ENCODE results near the gene PTPN23. TPM values are rescaled to one million over a fixed set of nuclear protein-coding genes. Genes with fewer than 3 reads are reported as not detected.

PTPN23 gene
- total and polyA plus RNA-seq, 2 experiments from 2014 or later, result 14.3 to 48.8 TPM

DNA sequence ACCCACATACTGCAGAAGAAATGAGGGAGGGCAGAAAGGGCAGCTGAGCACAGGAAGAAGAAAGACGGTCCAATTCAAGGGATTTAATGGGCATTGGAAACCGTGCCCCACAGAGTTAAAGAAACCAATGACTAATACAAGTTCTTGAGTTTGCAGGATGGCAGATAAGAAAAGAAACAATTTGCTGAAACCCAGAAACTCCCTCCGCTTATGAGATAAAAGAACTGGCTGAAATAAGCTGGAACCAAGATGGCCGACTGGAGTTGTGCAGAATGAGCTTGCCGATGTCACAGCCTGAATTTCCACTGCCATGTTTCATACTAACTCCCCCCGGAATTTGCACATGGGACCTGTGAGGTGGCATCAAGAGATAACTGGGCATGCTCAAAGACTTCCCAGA is 47.8 kb downstream of the PTPN23 start (continued):
- no peak for TF ChIP-seq CREB1 (CRISPR knock-in tag; IDR thresholded peaks at IDR 0.05; ENCODE audit: low read depth)
- TF ChIP-seq JUNB (IDR thresholded peaks at IDR 0.05; ENCODE audit: unreplicated experiment), result no peak
- TF ChIP-seq POLR2AphosphoS5 (IDR thresholded peaks at IDR 0.05; ENCODE audit: low read depth), result no peak
- TF ChIP-seq STAT1 (IDR thresholded peaks at IDR 0.05; ENCODE audit: unreplicated experiment), result no peak
- TF ChIP-seq, protein P1, sequence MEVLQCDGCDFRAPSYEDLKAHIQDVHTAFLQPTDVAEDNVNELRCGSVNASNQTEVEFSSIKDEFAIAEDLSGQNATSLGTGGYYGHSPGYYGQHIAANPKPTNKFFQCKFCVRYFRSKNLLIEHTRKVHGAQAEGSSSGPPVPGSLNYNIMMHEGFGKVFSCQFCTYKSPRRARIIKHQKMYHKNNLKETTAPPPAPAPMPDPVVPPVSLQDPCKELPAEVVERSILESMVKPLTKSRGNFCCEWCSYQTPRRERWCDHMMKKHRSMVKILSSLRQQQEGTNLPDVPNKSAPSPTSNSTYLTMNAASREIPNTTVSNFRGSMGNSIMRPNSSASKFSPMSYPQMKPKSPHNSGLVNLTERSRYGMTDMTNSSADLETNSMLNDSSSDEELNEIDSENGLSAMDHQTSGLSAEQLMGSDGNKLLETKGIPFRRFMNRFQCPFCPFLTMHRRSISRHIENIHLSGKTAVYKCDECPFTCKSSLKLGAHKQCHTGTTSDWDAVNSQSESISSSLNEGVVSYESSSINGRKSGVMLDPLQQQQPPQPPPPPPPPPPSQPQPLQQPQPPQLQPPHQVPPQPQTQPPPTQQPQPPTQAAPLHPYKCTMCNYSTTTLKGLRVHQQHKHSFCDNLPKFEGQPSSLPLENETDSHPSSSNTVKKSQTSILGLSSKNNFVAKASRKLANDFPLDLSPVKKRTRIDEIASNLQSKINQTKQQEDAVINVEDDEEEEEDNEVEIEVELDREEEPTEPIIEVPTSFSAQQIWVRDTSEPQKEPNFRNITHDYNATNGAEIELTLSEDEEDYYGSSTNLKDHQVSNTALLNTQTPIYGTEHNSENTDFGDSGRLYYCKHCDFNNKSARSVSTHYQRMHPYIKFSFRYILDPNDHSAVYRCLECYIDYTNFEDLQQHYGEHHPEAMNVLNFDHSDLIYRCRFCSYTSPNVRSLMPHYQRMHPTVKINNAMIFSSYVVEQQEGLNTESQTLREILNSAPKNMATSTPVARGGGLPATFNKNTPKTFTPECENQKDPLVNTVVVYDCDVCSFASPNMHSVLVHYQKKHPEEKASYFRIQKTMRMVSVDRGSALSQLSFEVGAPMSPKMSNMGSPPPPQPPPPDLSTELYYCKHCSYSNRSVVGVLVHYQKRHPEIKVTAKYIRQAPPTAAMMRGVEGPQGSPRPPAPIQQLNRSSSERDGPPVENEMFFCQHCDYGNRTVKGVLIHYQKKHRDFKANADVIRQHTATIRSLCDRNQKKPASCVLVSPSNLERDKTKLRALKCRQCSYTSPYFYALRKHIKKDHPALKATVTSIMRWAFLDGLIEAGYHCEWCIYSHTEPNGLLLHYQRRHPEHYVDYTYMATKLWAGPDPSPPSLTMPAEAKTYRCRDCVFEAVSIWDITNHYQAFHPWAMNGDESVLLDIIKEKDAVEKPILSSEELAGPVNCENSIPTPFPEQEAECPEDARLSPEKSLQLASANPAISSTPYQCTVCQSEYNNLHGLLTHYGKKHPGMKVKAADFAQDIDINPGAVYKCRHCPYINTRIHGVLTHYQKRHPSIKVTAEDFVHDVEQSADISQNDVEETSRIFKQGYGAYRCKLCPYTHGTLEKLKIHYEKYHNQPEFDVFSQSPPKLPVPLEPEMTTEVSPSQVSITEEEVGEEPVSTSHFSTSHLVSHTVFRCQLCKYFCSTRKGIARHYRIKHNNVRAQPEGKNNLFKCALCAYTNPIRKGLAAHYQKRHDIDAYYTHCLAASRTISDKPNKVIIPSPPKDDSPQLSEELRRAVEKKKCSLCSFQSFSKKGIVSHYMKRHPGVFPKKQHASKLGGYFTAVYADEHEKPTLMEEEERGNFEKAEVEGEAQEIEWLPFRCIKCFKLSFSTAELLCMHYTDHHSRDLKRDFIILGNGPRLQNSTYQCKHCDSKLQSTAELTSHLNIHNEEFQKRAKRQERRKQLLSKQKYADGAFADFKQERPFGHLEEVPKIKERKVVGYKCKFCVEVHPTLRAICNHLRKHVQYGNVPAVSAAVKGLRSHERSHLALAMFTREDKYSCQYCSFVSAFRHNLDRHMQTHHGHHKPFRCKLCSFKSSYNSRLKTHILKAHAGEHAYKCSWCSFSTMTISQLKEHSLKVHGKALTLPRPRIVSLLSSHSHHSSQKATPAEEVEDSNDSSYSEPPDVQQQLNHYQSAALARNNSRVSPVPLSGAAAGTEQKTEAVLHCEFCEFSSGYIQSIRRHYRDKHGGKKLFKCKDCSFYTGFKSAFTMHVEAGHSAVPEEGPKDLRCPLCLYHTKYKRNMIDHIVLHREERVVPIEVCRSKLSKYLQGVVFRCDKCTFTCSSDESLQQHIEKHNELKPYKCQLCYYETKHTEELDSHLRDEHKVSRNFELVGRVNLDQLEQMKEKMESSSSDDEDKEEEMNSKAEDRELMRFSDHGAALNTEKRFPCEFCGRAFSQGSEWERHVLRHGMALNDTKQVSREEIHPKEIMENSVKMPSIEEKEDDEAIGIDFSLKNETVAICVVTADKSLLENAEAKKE (CRISPR knock-in tag; IDR thresholded peaks at IDR 0.05), result no peak
- TF ChIP-seq EZH2phosphoT487 (IDR thresholded peaks at IDR 0.05; ENCODE audit: unreplicated experiment), result no peak

DNA sequence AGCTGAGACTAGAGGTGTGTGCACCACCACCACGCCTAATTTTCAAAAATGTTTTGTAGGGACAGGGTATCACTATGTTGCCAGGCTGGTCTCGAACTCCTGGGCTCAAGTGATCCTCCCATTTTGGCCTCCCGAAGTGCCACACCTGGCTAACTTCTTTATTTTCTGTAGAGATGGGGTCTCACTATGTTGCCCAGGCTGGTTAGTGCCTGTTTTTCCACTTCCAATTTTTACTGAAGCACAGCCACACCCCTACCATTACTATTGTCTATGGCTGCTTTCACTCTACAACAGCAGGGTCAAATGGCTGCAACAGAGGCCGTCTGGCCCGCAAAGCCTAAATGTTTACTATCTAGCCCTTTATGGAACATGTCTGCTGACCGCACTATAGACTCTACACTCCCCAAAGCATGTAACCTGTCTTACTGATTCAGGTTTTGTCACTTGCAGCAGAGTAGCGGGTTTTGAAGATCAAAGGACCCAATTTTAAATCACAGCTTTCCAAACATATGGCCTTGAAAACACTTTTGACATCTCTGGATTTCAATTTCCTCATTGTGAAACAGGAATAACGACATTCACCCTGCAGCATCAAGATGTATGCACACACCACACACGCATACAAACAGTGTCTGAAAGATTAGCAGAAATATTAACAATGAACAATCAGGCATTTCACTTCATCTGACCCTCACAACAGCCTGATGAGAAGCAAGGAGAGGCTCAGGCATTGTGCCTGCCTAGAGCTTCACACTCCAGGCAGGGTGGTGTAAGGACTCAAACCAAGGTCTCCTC is 48.9 kb downstream of the PTPN23 start:
- peaks cover 5% of the 10 kb centered on the region for H4K20me1 ChIP-seq (replicated peaks; ENCODE audit: insufficient read depth)
- no peak overlapping the region for H3K4me3 ChIP-seq
- Mint-ChIP-seq H3K36me3 (ENCODE audit: low read depth) (peaks cover 55% of the 10 kb centered on the region), H3K27me3 (ENCODE audit: insufficient read depth, low read depth, poor library complexity) (no peaks in the 10 kb centered on the region), H3K27ac (no peak overlapping the region), H3K9me3 (no peaks in the 10 kb centered on the region; the same call in 2 of the 3 replicates), H3K4me1 (peaks cover 5% of the 10 kb centered on the region; the same call in 2 of the 3 replicates), H3K4me3 (no peak overlapping the region)
- DNase-seq (ENCODE audit: low spot score) (no peak), ATAC-seq (no peak)
- no peaks in the 10 kb centered on the region for H3K9me2 ChIP-seq (ENCODE audit: insufficient read depth)
- no peak overlapping the region for H3K4me2 ChIP-seq
- H3K27ac ChIP-seq (ENCODE audit: low read depth), result no peak overlapping the region
- H2AFZ ChIP-seq, result no peak overlapping the region
- no peaks in the 10 kb centered on the region for H3K79me2 ChIP-seq (replicated peaks; ENCODE audit: insufficient read depth)
- no peaks in the 10 kb centered on the region; the same call in 1 of the 2 replicates for H3F3A ChIP-seq (replicated peaks; ENCODE audit: low read depth)
- no peaks in the 10 kb centered on the region for H3K36me3 ChIP-seq (ENCODE audit: insufficient read depth)
- no peaks in the 10 kb centered on the region; the same call in 1 of the 2 replicates for H3K4me1 ChIP-seq (ENCODE audit: insufficient read depth)
- H3K27me3 ChIP-seq (ENCODE audit: insufficient read depth), result no peaks in the 10 kb centered on the region
- TF ChIP-seq EZH2phosphoT487 (IDR thresholded peaks at IDR 0.05; ENCODE audit: unreplicated experiment) (no peak), CREB1 (CRISPR knock-in tag; IDR thresholded peaks at IDR 0.05; ENCODE audit: low read depth) (no peak)
- TF ChIP-seq, protein P1 (CRISPR knock-in tag; IDR thresholded peaks at IDR 0.05), result no peak
- TF ChIP-seq, protein P2, sequence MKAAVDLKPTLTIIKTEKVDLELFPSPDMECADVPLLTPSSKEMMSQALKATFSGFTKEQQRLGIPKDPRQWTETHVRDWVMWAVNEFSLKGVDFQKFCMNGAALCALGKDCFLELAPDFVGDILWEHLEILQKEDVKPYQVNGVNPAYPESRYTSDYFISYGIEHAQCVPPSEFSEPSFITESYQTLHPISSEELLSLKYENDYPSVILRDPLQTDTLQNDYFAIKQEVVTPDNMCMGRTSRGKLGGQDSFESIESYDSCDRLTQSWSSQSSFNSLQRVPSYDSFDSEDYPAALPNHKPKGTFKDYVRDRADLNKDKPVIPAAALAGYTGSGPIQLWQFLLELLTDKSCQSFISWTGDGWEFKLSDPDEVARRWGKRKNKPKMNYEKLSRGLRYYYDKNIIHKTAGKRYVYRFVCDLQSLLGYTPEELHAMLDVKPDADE (IDR thresholded peaks at IDR 0.05), result no peak

Data from GM23338 (cell line).